HepG2 (cell line): ENCODE data around the gene DTYMK. TPM values are rescaled to one million over a fixed set of nuclear protein-coding genes. Genes with fewer than 3 reads are reported as not detected.

Experiments
- ASH2L ChIP-seq: fragments of 300-600, 200-600 bp; sonication (generic); IDR thresholded peaks from 2 replicates; pipeline ENCODE4 v1.7.0; 2017; ENCODE audit warnings: low read depth, mild to moderate bottlenecking, moderate library complexity, mixed read lengths, low read length; ENCODE audit not compliant: insufficient read length
- DMAP1 ChIP-seq: IDR thresholded peaks from 2 replicates; pipeline ENCODE4 v1.6.1; 2016
- HOXA7 ChIP-seq: sonication (generic); formaldehyde crosslinking; IDR thresholded peaks from 2 replicates; pipeline ENCODE4 v1.8.1; 2022; ENCODE audit warnings: mild to moderate bottlenecking, missing genetic modification reagents, moderate library complexity
- JUND ChIP-seq: sonication (generic); formaldehyde crosslinking; IDR thresholded peaks from 2 replicates; pipeline ENCODE4 v1.8.0; 2022; ENCODE audit warnings: mild to moderate bottlenecking, missing genetic modification reagents
- MYNN ChIP-seq: sonication (generic); formaldehyde crosslinking; IDR thresholded peaks from 2 replicates; pipeline ENCODE4 v1.4.0; 2020; ENCODE audit warnings: mild to moderate bottlenecking, low read depth, missing genetic modification reagents
- PREB ChIP-seq: sonication (generic); formaldehyde crosslinking; IDR thresholded peaks from 2 replicates; pipeline ENCODE4 v1.4.0; 2020; ENCODE audit warnings: missing genetic modification reagents
- ZNF337 ChIP-seq: sonication (generic); formaldehyde crosslinking; IDR thresholded peaks from 2 replicates; pipeline ENCODE4 v1.5.1; 2020; ENCODE audit warnings: missing genetic modification reagents, low read depth, mild to moderate bottlenecking, borderline replicate concordance
- ZNF407 ChIP-seq: sonication (generic); formaldehyde crosslinking; IDR thresholded peaks from one replicate; pipeline ENCODE4 v1.5.1; 2020; ENCODE audit warnings: mild to moderate bottlenecking, missing genetic modification reagents; ENCODE audit errors: not compliant biosample characterization
- ZNF543 ChIP-seq: sonication (generic); formaldehyde crosslinking; IDR thresholded peaks from 2 replicates; pipeline ENCODE4 v1.4.0; 2020; ENCODE audit warnings: mild to moderate bottlenecking, missing genetic modification reagents
- ZNF564 ChIP-seq: sonication (generic); formaldehyde crosslinking; IDR thresholded peaks from 2 replicates; pipeline ENCODE4 v1.8.1; 2023; ENCODE audit warnings: mild to moderate bottlenecking, missing genetic modification reagents
- ZNF572 ChIP-seq: sonication (generic); formaldehyde crosslinking; IDR thresholded peaks from 2 replicates; pipeline ENCODE4 v1.5.1; 2020; ENCODE audit warnings: mild to moderate bottlenecking, missing genetic modification reagents
- ZNF749 ChIP-seq: sonication (generic); formaldehyde crosslinking; IDR thresholded peaks from 2 replicates; pipeline ENCODE4 v1.8.0; 2022; ENCODE audit warnings: mild to moderate bottlenecking, missing genetic modification reagents, moderate library complexity, borderline replicate concordance
- ZNF761 ChIP-seq: sonication (generic); formaldehyde crosslinking; conservative IDR thresholded peaks from 2 replicates; pipeline ENCODE4 v1.4.0; 2020; ENCODE audit warnings: mild to moderate bottlenecking, missing genetic modification reagents
- ZNF883 ChIP-seq: sonication (generic); formaldehyde crosslinking; IDR thresholded peaks from 2 replicates; pipeline ENCODE4 v1.5.1; 2020; ENCODE audit warnings: mild to moderate bottlenecking, missing genetic modification reagents; ENCODE audit errors: not compliant biosample characterization
- ZSCAN9 ChIP-seq: IDR thresholded peaks from 2 replicates; pipeline ENCODE4 v1.6.1; 2016; ENCODE audit warnings: borderline replicate concordance
- polyA plus RNA-seq, 8 experiments: library from polyadenylated mRNA; depleted of rRNA in 3 of 8; stranded (reverse) in 7 of 8; unstranded in 1 of 8; fragments of >200 nt; fragmentation: Illumina TruSeq in 4 of 8; extraction: Trizol in 4 of 8; gene quantifications; 2 replicates each; pipeline versions ENCODE4 v1.2.1 to v1.2.3, GENCODE V29; 2011 to 2016; ENCODE audit warnings: low read depth in 4 of 8, missing spikeins in 1 of 8, mixed read lengths in 1 of 8; ENCODE audit not compliant: insufficient read depth in 1 of 8
- total RNA-seq, 5 experiments: library from RNA; depleted of rRNA; stranded (reverse); fragments of >200 nt; fragmentation: Illumina TruSeq; extraction: Trizol; gene quantifications; 2 replicates each; pipeline ENCODE4 v1.2.3, GENCODE V29; 2016; ENCODE audit warnings: low read depth in 1 of 5
- TF ChIP-seq, protein P1 (sequence below): sonication (generic); formaldehyde crosslinking; IDR thresholded peaks from 2 replicates; pipeline ENCODE4 v1.8.0; 2022; ENCODE audit warnings: mild to moderate bottlenecking, missing genetic modification reagents, borderline replicate concordance

The DTYMK gene
- total and polyA plus RNA-seq, 2 of the 13 experiments (the other 11 are each of a cell fraction or from before 2014, with no cell fraction given): 57.5 to 134 TPM

- no peak for TF ChIP-seq ZNF407 (CRISPR knock-in tag)
- TF ChIP-seq ZNF543 (CRISPR knock-in tag): no peak; the same call in 1 of the 2 replicates
- TF ChIP-seq HOXA7: no peak
- TF ChIP-seq MYNN: 0 out of 2 replicates have a peak, but pooled peaks have one; percentile 53
- TF ChIP-seq ASH2L: no peak
- no peak for TF ChIP-seq ZNF337 (CRISPR knock-in tag)
- TF ChIP-seq, protein P1, sequence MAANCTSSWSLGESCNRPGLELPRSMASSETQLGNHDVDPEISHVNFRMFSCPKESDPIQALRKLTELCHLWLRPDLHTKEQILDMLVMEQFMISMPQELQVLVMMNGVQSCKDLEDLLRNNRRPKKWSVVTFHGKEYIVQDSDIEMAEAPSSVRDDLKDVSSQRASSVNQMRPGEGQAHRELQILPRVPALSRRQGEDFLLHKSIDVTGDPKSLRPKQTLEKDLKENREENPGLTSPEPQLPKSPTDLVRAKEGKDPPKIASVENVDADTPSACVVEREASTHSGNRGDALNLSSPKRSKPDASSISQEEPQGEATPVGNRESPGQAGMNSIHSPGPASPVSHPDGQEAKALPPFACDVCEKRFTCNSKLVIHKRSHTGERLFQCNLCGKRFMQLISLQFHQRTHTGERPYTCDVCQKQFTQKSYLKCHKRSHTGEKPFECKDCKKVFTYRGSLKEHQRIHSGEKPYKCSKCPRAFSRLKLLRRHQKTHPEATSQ (CRISPR knock-in tag): 0 out of 2 replicates have a peak, but pooled peaks have one; percentile 35
- TF ChIP-seq ZNF749: peak; percentile 40; the same call in 1 of the 2 replicates
- 0 out of 2 replicates have a peak, but pooled peaks have one; percentile 54 for TF ChIP-seq ZNF564 (CRISPR knock-in tag)
- no peak for TF ChIP-seq PREB (CRISPR knock-in tag)
- TF ChIP-seq JUND (CRISPR knock-in tag): no peak
- TF ChIP-seq ZNF572 (CRISPR knock-in tag): peak; percentile 95; the same call in 1 of the 2 replicates
- TF ChIP-seq DMAP1 (CRISPR knock-in tag): peak; percentile 53
- TF ChIP-seq ZNF883 (CRISPR knock-in tag): peak; percentile 87
- peak; percentile 90; the same call in 1 of the 2 replicates for TF ChIP-seq ZNF761 (CRISPR knock-in tag)
- no peak for TF ChIP-seq ZSCAN9 (CRISPR knock-in tag)
These were observed 15.8 kb upstream of the DTYMK start (continued) for GRCh38 chr2:241702155-241703031.
